RWPE2 (cell line): ENCODE measurements around the gene ZNF678.
"Not testable (repeated sequence)": the region's sequence is repeated elsewhere in the genome, so short reads cannot be mapped to it uniquely, and the experiment has no call there.

Source experiments
- ATAC-seq: fragments of 200-7000 bp; cut with Tn5 transposase; 3 replicates; pipeline ENCODE4 v1.9.1; 2021; ENCODE audit warnings: low read depth
- DNase-seq: peaks from one replicate; pipeline ENCODE4 v3.0.0-alpha.2; 2020; ENCODE audit warnings: low spot score
- H3K27ac ChIP-seq: fragments of 450-650 bp; 2 replicates; pipeline ENCODE4 v1.5.1; 2017; ENCODE audit warnings: mild to moderate bottlenecking; ENCODE audit not compliant: poor library complexity, severe bottlenecking
- H3K27me3 ChIP-seq: fragments of 250-450 bp; sonication (Bioruptor Pico); 2 replicates; pipeline ENCODE4 v1.5.1; 2021; ENCODE audit warnings: mild to moderate bottlenecking, moderate library complexity; ENCODE audit not compliant: insufficient read depth, poor library complexity, severe bottlenecking
- H3K36me3 ChIP-seq: fragments of 250-450 bp; sonication (Bioruptor Pico); 2 replicates; pipeline ENCODE4 v1.5.1; 2020; ENCODE audit warnings: low read depth, mild to moderate bottlenecking, moderate library complexity
- H3K4me1 ChIP-seq: fragments of 250-450 bp; sonication (Bioruptor Pico); 2 replicates; pipeline ENCODE4 v1.5.1; 2021; ENCODE audit warnings: mild to moderate bottlenecking, moderate library complexity; ENCODE audit not compliant: insufficient read depth, poor library complexity, severe bottlenecking
- H3K4me3 ChIP-seq: fragments of 250-450 bp; sonication (Bioruptor Pico); 2 replicates; pipeline ENCODE4 v1.5.1; 2021; ENCODE audit warnings: mild to moderate bottlenecking, moderate library complexity; ENCODE audit not compliant: severe bottlenecking
- H3K9me3 ChIP-seq: fragments of 250-450 bp; sonication (Bioruptor Pico); 2 replicates; pipeline ENCODE4 v1.5.1; 2021; ENCODE audit warnings: mild to moderate bottlenecking, moderate library complexity; ENCODE audit not compliant: severe bottlenecking
- CTCF ChIP-seq: fragments of 450-650 bp; IDR thresholded peaks from one replicate; pipeline ENCODE4 v1.5.1; 2017; ENCODE audit warnings: mild to moderate bottlenecking, moderate library complexity; ENCODE audit not compliant: poor library complexity, severe bottlenecking

Gene ZNF678

GRCh38 chr1:227583354-227583753 is 20.0 kb downstream of the ZNF678 start:
- ATAC-seq (no peak), DNase-seq (no peak)
- no peak overlapping the region for H3K4me3 ChIP-seq
- no peaks in the 10 kb centered on the region for H3K9me3 ChIP-seq
- TF ChIP-seq CTCF: no peak
- H3K27ac ChIP-seq: no peak overlapping the region
- H3K27me3 ChIP-seq: no peaks in the 10 kb centered on the region
- H3K4me1 ChIP-seq: no peaks in the 10 kb centered on the region
- H3K36me3 ChIP-seq: no peaks in the 10 kb centered on the region

- no peak for TF ChIP-seq CTCF
- H3K4me3 ChIP-seq: no peak overlapping the region
- no peaks in the 10 kb centered on the region for H3K36me3 ChIP-seq
- no peaks in the 10 kb centered on the region for H3K27me3 ChIP-seq
- H3K9me3 ChIP-seq: no peaks in the 10 kb centered on the region
- no peak overlapping the region for H3K27ac ChIP-seq
- DNase-seq (no peak), ATAC-seq (no peak)
- no peaks in the 10 kb centered on the region for H3K4me1 ChIP-seq
Measured at GRCh38 chr1:227586733-227587132, 23.4 kb downstream of the ZNF678 start.

GRCh38 chr1:227587968-227588367 is 24.6 kb downstream of the ZNF678 start:
- H3K27ac ChIP-seq: no peak overlapping the region
- no peaks in the 10 kb centered on the region for H3K9me3 ChIP-seq
- no peaks in the 10 kb centered on the region for H3K27me3 ChIP-seq
- no peak for ATAC-seq
- DNase-seq: no peak
- TF ChIP-seq CTCF: no peak
- no peaks in the 10 kb centered on the region for H3K36me3 ChIP-seq
- no peaks in the 10 kb centered on the region for H3K4me1 ChIP-seq
- no peak overlapping the region for H3K4me3 ChIP-seq

- H3K36me3 ChIP-seq, ATAC-seq, H3K9me3 ChIP-seq, H3K4me3 ChIP-seq, H3K27me3 ChIP-seq, DNase-seq, H3K27ac ChIP-seq, H3K4me1 ChIP-seq: not testable (repeated sequence)
Measured at GRCh38 chr1:227588769-227589168, 25.4 kb downstream of the ZNF678 start.

- not testable (repeated sequence) for H3K27me3 ChIP-seq, H3K4me1 ChIP-seq, H3K27ac ChIP-seq, H3K36me3 ChIP-seq, H3K4me3 ChIP-seq, ATAC-seq, DNase-seq, H3K9me3 ChIP-seq
Measured at GRCh38 chr1:227589777-227590176, 26.4 kb downstream of the ZNF678 start.

GRCh38 chr1:227596222-227596621 is 32.9 kb downstream of the ZNF678 start:
- not testable (repeated sequence) for H3K27me3 ChIP-seq, H3K36me3 ChIP-seq, H3K9me3 ChIP-seq, H3K4me1 ChIP-seq, ATAC-seq, H3K27ac ChIP-seq, H3K4me3 ChIP-seq, DNase-seq
